Colonic mucosa (tissue), 4 donors: ENCODE results near the gene RREB1. TPM values are rescaled to one million over a fixed set of nuclear protein-coding genes. Genes with fewer than 3 reads are reported as not detected.

Experiments used
- DNase-seq: peaks from one replicate; pipeline ENCODE4 v3.0.0-alpha.2; 2020
- H3K27ac ChIP-seq: fragments of 200-600 bp; one replicate; pipeline ENCODE4 v1.8.0; 2021
- H3K27me3 ChIP-seq: fragments of 200-600 bp; one replicate; pipeline ENCODE4 v1.8.0; 2021
- H3K36me3 ChIP-seq: fragments of 200-600 bp; one replicate; pipeline ENCODE4 v1.8.0; 2021
- H3K4me1 ChIP-seq: fragments of 200-600 bp; one replicate; pipeline ENCODE4 v1.8.0; 2021; ENCODE audit warnings: mild to moderate bottlenecking
- H3K4me3 ChIP-seq: fragments of 200-600 bp; one replicate; pipeline ENCODE4 v1.8.0; 2021
- H3K9ac ChIP-seq, 2 donors: one replicate each; pipeline ENCODE4 v1.7.0; 2013; ENCODE audit warnings: control low read depth in 2 of 2, low read depth in 2 of 2, low read length in 2 of 2
- H3K9me3 ChIP-seq: fragments of 200-600 bp; one replicate; pipeline ENCODE4 v1.8.0; 2021
- CTCF ChIP-seq: fragments of 200-600 bp; IDR thresholded peaks from one replicate; pipeline ENCODE4 v1.8.0; 2022; ENCODE audit warnings: antibody characterized with exemption, mild to moderate bottlenecking
- intact Hi-C: fragments of 100-400 bp; cut with DNase I; formaldehyde crosslinking; loops from one replicate; pipeline ENCODE4 v1.14.1; 2022
- total RNA-seq, 2 donors: library from RNA; stranded (reverse); fragmentation: NEBNext Ultra II Directional in 1 of 2; extraction: Animal tissue kit (Norgen Biotek cat#: 25700) in 1 of 2; gene quantifications; one replicate each; pipeline ENCODE4 v1.2.1, GENCODE V29; 2021
- donor health status: healthy.
- donor health status: DM: no; HTN: no; CAD: no.
- donor health status: DM: no; HTN: no; CAD: no.

Gene RREB1
- total RNA-seq, 2 donors from 2014 or later: 79.0 to 81.3 TPM

GRCh38 chr6:7238900-7239589 lies 131.3 kb downstream of the RREB1 start:
- H3K4me3 ChIP-seq: no peak overlapping the region
- H3K27ac ChIP-seq: no peak overlapping the region
- intact Hi-C loops: no loop called here
- no peaks in the 10 kb centered on the region for H3K9me3 ChIP-seq
- peak; percentile 68 for TF ChIP-seq CTCF
- H3K27me3 ChIP-seq: no peaks in the 10 kb centered on the region
- peak overlapping the region; percentile 20 to 27 for H3K9ac ChIP-seq
- H3K4me1 ChIP-seq: peaks cover 25% of the 10 kb centered on the region
- H3K36me3 ChIP-seq: peaks cover 3% of the 10 kb centered on the region
- DNase-seq: peak; percentile 94

GRCh38 chr6:7239590-7239948 lies 131.8 kb downstream of the RREB1 start:
- peak; percentile 17 for DNase-seq
- peak overlapping the region; percentile 20 to 27 for H3K9ac ChIP-seq
- no peaks in the 10 kb centered on the region for H3K27me3 ChIP-seq
- H3K36me3 ChIP-seq: peaks cover 3% of the 10 kb centered on the region
- no peak for TF ChIP-seq CTCF
- peaks cover 25% of the 10 kb centered on the region for H3K4me1 ChIP-seq
- no peak overlapping the region for H3K27ac ChIP-seq
- H3K9me3 ChIP-seq: no peaks in the 10 kb centered on the region
- H3K4me3 ChIP-seq: no peak overlapping the region
- intact Hi-C loops: no loop called here

- peaks cover 25% of the 10 kb centered on the region for H3K4me1 ChIP-seq
- H3K27me3 ChIP-seq: no peaks in the 10 kb centered on the region
- no peak for TF ChIP-seq CTCF
- H3K36me3 ChIP-seq: peaks cover 3% of the 10 kb centered on the region
- H3K9ac ChIP-seq: no peak overlapping the region
- intact Hi-C loops: loop anchor here (5.0 to 10.0 kb wide), 2 partner anchors 516 to 563 kb away; no protein-coding TSS in a partner anchor
- no peak overlapping the region for H3K4me3 ChIP-seq
- DNase-seq: no peak
- H3K9me3 ChIP-seq: no peaks in the 10 kb centered on the region
- no peak overlapping the region for H3K27ac ChIP-seq
Measured at GRCh38 chr6:7240351-7240750, 132.6 kb downstream of the RREB1 start.

- Histone ChIP-seq H3K4me1 (peaks cover 17% of the 10 kb centered on the region), H3K4me3 (no peak overlapping the region), H3K9ac (peak overlapping the region in 1 of 2 donors; percentile 70), H3K36me3 (peaks cover 3% of the 10 kb centered on the region), H3K9me3 (no peaks in the 10 kb centered on the region), H3K27ac (peak overlapping the region; percentile 74), H3K27me3 (no peaks in the 10 kb centered on the region)
- intact Hi-C loops: loop anchor here (5.0 to 10.0 kb wide), 2 partner anchors 516 to 564 kb away; no protein-coding TSS in a partner anchor
- peak; percentile 17 for DNase-seq
- no peak for TF ChIP-seq CTCF
Measured at GRCh38 chr6:7241160-7241559, 133.4 kb downstream of the RREB1 start.

- Histone ChIP-seq H3K27ac (peak overlapping the region; percentile 74), H3K4me3 (no peak overlapping the region), H3K9ac (peak overlapping the region in 1 of 2 donors; percentile 70), H3K4me1 (peaks cover 13% of the 10 kb centered on the region), H3K9me3 (no peaks in the 10 kb centered on the region), H3K27me3 (no peaks in the 10 kb centered on the region), H3K36me3 (peaks cover 9% of the 10 kb centered on the region)
- intact Hi-C loops: loop anchor here (5.0 to 10.0 kb wide), 2 partner anchors 517 to 565 kb away; no protein-coding TSS in a partner anchor
- TF ChIP-seq CTCF: no peak
- DNase-seq: peak; percentile 77
Measured at GRCh38 chr6:7241709-7242645, 134.2 kb downstream of the RREB1 start.
